GM12891 (cell line): Measurements from ENCODE around the gene DNHD1.

Source experiments
- POLR2A ChIP-seq: IDR thresholded peaks from 2 replicates; pipeline ENCODE4 v1.6.1; 2011; ENCODE audit warnings: low read depth, low read length, control low read depth
- POLR2AphosphoS5 ChIP-seq: IDR thresholded peaks from 2 replicates; pipeline ENCODE4 v1.6.1; 2011; ENCODE audit warnings: low read depth, low read length, control low read depth
- SPI1 ChIP-seq: IDR thresholded peaks from 2 replicates; pipeline ENCODE4 v1.6.1; 2011; ENCODE audit warnings: low read depth, low read length, control low read depth

- TF ChIP-seq POLR2AphosphoS5 (no peak), POLR2A (no peak), SPI1 (no peak)
Observed at GRCh38 chr11:6553634-6554033, 56.6 kb downstream of the DNHD1 start.
